Thoracic aorta (tissue), 2 donors: Measurements from ENCODE around the gene IL12RB2. TPM values are rescaled to one million over a fixed set of nuclear protein-coding genes. Genes with fewer than 3 reads are reported as not detected.
"Not testable (repeated sequence)": the region's sequence is repeated elsewhere in the genome, so short reads cannot be mapped to it uniquely, and the experiment has no call there.

ENCODE experiments used
- ATAC-seq: fragments of 150-250 bp; one replicate; pipeline ENCODE4 v1.8.0; 2017; ENCODE audit warnings: low read depth; ENCODE audit not compliant: insufficient number of reproducible peaks, low FRiP score
- DNase-seq: peaks from one replicate; pipeline ENCODE4 v3.0.0-alpha.2; 2020; ENCODE audit warnings: low spot score
- H3K27ac ChIP-seq, 2 donors: fragments of 200-600 bp; sonication (generic); 1 replicate in 1 of 2; 2 replicates in 1 of 2; pipeline ENCODE4 v1.5.1; 2016; ENCODE audit warnings: mild to moderate bottlenecking in 2 of 2, moderate library complexity in 2 of 2
- H3K27me3 ChIP-seq: fragments of 200-600 bp; sonication (generic); replicated peaks from 2 replicates; pipeline ENCODE4 v1.6.0; 2016; ENCODE audit warnings: mild to moderate bottlenecking; ENCODE audit not compliant: insufficient read depth
- H3K36me3 ChIP-seq: fragments of 200-600 bp; sonication (generic); one replicate; pipeline ENCODE4 v1.5.1; 2016
- H3K4me1 ChIP-seq, 2 donors: fragments of 200-600 bp; sonication (generic); 1 replicate in 1 of 2; 2 replicates in 1 of 2; pipeline versions ENCODE4 v1.5.1 to v1.6.0; 2016; ENCODE audit warnings: low read depth in 2 of 2, mild to moderate bottlenecking in 1 of 2; ENCODE audit not compliant: control insufficient read depth in 1 of 2
- H3K4me3 ChIP-seq: fragments of 200-600 bp; sonication (generic); 2 replicates; pipeline ENCODE4 v1.5.1; 2016; ENCODE audit warnings: mild to moderate bottlenecking
- H3K9me3 ChIP-seq: fragments of 200-600 bp; sonication (generic); 2 replicates; pipeline ENCODE4 v1.5.1; 2016
- CTCF ChIP-seq: fragments of 200-600 bp; sonication (generic); IDR thresholded peaks from one replicate; pipeline ENCODE4 v1.5.1; 2019; ENCODE audit warnings: antibody characterized with exemption
- total RNA-seq, 2 donors: library from RNA; depleted of rRNA; stranded (reverse); fragments of >200 nt; gene quantifications; one replicate each; pipeline versions ENCODE4 v1.1.0 to v1.2.3, GENCODE V29; 2016

IL12RB2 gene
- total RNA-seq, 2 donors from 2014 or later = 3.1 to 3.5 TPM

GRCh38 chr1:67401443-67401842 lies 93.8 kb downstream of the IL12RB2 start:
- ATAC-seq (no peak), DNase-seq (no peak)
- H3K27ac ChIP-seq = no peak overlapping the region
- H3K9me3 ChIP-seq = no peaks in the 10 kb centered on the region
- H3K4me1 ChIP-seq = peaks cover 0 to 7% of the 10 kb centered on the region in 2 donors
- H3K4me3 ChIP-seq = no peak overlapping the region
- TF ChIP-seq CTCF = no peak
- H3K27me3 ChIP-seq = no peaks in the 10 kb centered on the region
- no peaks in the 10 kb centered on the region for H3K36me3 ChIP-seq

GRCh38 chr1:67404212-67404620 lies 96.5 kb downstream of the IL12RB2 start:
- H3K36me3 ChIP-seq = no peaks in the 10 kb centered on the region
- no peak for TF ChIP-seq CTCF
- no peak for DNase-seq
- H3K4me3 ChIP-seq = no peak overlapping the region
- no peaks in the 10 kb centered on the region for H3K27me3 ChIP-seq
- no peak overlapping the region for H3K27ac ChIP-seq
- peaks cover 0 to 17% of the 10 kb centered on the region in 2 donors for H3K4me1 ChIP-seq
- ATAC-seq = no peak
- no peaks in the 10 kb centered on the region for H3K9me3 ChIP-seq

- H3K4me1 ChIP-seq = peaks cover 0 to 17% of the 10 kb centered on the region in 2 donors
- H3K27ac ChIP-seq = no peak overlapping the region
- DNase-seq = no peak
- H3K27me3 ChIP-seq = no peaks in the 10 kb centered on the region
- no peak for ATAC-seq
- H3K36me3 ChIP-seq = no peaks in the 10 kb centered on the region
- H3K4me3 ChIP-seq = no peak overlapping the region
- no peaks in the 10 kb centered on the region for H3K9me3 ChIP-seq
- TF ChIP-seq CTCF = no peak
These were observed 98.0 kb downstream of the IL12RB2 start for GRCh38 chr1:67405473-67406245.

GRCh38 chr1:67407498-67407897 lies 99.8 kb downstream of the IL12RB2 start:
- ATAC-seq = no peak
- DNase-seq = no peak
- no peaks in the 10 kb centered on the region for H3K27me3 ChIP-seq
- no peak for TF ChIP-seq CTCF
- H3K36me3 ChIP-seq = peaks cover 13% of the 10 kb centered on the region
- H3K4me1 ChIP-seq = peaks cover 0 to 10% of the 10 kb centered on the region in 2 donors
- no peaks in the 10 kb centered on the region for H3K9me3 ChIP-seq
- H3K4me3 ChIP-seq = no peak overlapping the region
- no peak overlapping the region for H3K27ac ChIP-seq

GRCh38 chr1:67408148-67408547 lies 100.5 kb downstream of the IL12RB2 start:
- Histone ChIP-seq H3K9me3 (no peaks in the 10 kb centered on the region), H3K4me3 (no peak overlapping the region), H3K27me3 (no peaks in the 10 kb centered on the region), H3K36me3 (peaks cover 16% of the 10 kb centered on the region), H3K27ac (no peak overlapping the region), H3K4me1 (peaks cover 0 to 10% of the 10 kb centered on the region in 2 donors)
- ATAC-seq (no peak), DNase-seq (no peak)
- TF ChIP-seq CTCF = no peak

- ATAC-seq, DNase-seq, H3K27ac ChIP-seq, H3K4me1 ChIP-seq, H3K27me3 ChIP-seq, H3K4me3 ChIP-seq, H3K9me3 ChIP-seq: not testable (repeated sequence)
- peaks cover 51% of the 10 kb centered on the region for H3K36me3 ChIP-seq
These were observed 105.4 kb downstream of the IL12RB2 start for GRCh38 chr1:67413101-67413500.
